ENCODE data around the gene KCNF1. TPM values are rescaled to one million over a fixed set of nuclear protein-coding genes. Genes with fewer than 3 reads are reported as not detected.

KCNF1 gene
- 1.3 and 6.8 TPM in 2 replicates for total RNA-seq (2014; rRNA removed; shearing (Covaris generic); ENCODE audit: low replicate concordance)

GRCh38 chr2:10911291-10912075 lies at the start of gene KCNF1:
KCNF1 (plus strand) TSS chr2:10911934; CDS start chr2:10912427, 493 bp downstream.
- DNase-seq = peak; percentile 81
- Histone ChIP-seq H3K27me3 (no peaks in the 10 kb centered on the region), H3K4me3 (peak within 1 kb of the TSS; percentile 42), H3K36me3 (no peaks in the 10 kb centered on the region), H3K9me3 (no peaks in the 10 kb centered on the region)

GRCh38 chr2:10862330-10862729 lies 49.4 kb upstream of the KCNF1 start:
- Histone ChIP-seq H3K27me3 (no peaks in the 10 kb centered on the region), H3K4me3 (no peak overlapping the region), H3K9me3 (no peaks in the 10 kb centered on the region), H3K36me3 (no peaks in the 10 kb centered on the region)
- no peak for DNase-seq

- H3K36me3 ChIP-seq = no peaks in the 10 kb centered on the region
- H3K27me3 ChIP-seq = no peaks in the 10 kb centered on the region
These were observed 48.7 kb upstream of the KCNF1 start for GRCh38 chr2:10863047-10863446.

DNA sequence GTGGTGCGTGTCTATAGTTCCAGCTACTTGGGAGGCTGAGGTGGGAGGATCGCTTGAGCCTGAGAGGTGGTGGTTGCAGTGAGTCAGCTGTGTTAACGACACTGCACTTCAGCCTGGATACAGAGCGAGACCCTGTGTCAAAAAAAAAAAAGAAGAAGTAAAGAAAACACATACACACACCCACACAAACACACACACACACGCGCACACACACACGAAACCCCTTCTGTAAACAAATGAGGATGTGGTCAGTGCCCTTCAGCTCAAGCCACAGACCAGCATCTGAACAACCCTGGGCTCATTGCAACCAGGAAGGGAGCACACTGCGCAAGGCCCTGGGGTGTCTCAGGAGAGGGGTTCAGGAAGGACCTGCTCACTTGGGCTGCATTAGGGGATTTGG lies 47.9 kb upstream of the KCNF1 start:
- no peak for DNase-seq
- H3K4me3 ChIP-seq = no peak overlapping the region
- no peaks in the 10 kb centered on the region for H3K27me3 ChIP-seq
- H3K9me3 ChIP-seq = no peaks in the 10 kb centered on the region
- H3K36me3 ChIP-seq = no peaks in the 10 kb centered on the region

More at GRCh38 chr2:10863047-10863446, 48.7 kb upstream of the KCNF1 start:
- DNase-seq = no peak
- Histone ChIP-seq H3K9me3 (no peaks in the 10 kb centered on the region), H3K4me3 (no peak overlapping the region)

- H3K4me3 ChIP-seq = no peak overlapping the region
- DNase-seq = no peak
- no peaks in the 10 kb centered on the region for H3K27me3 ChIP-seq
- no peaks in the 10 kb centered on the region for H3K36me3 ChIP-seq
- H3K9me3 ChIP-seq = no peaks in the 10 kb centered on the region
These were observed 47.5 kb upstream of the KCNF1 start for GRCh38 chr2:10864251-10864650.

DNA sequence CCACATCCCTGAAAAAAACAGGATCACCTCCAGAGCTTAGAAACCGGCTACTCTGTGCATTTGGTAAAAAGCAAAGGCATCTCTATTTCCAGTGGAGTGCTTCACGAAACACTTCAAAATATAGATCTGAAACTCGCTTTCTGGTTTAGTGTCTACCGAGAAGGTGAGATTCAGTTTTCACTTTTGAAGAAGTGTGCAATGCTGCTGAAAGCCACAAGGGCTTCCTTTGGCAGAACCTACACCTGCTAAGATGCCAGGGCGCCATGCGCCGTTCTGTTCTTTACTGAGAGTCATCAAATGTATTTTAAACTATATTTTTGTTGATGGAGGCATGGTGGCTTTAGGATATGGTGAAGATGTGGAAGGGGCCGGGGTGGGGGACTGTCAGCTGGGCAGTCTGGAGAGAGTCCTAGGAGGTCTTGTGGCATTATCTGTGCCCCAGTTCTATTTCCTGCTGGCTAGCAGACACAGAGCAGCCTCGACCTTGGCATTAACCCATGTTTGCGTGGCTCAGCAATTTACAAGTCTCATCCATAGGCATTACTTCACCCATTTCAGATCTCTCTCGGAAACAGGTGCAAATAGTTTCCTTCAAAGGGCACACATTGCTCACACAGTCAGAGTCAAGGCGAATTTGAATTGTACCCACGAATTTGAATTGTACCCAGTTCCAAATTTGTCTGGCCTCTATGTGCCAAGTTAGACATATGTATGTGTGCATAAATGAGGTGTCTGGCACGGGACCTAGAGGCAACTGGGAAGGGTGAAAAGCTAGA lies 46.7 kb upstream of the KCNF1 start:
- H3K36me3 ChIP-seq = no peaks in the 10 kb centered on the region
- H3K27me3 ChIP-seq = no peaks in the 10 kb centered on the region
- peak; percentile 65 for DNase-seq
- no peaks in the 10 kb centered on the region for H3K9me3 ChIP-seq
- no peak overlapping the region for H3K4me3 ChIP-seq

DNA sequence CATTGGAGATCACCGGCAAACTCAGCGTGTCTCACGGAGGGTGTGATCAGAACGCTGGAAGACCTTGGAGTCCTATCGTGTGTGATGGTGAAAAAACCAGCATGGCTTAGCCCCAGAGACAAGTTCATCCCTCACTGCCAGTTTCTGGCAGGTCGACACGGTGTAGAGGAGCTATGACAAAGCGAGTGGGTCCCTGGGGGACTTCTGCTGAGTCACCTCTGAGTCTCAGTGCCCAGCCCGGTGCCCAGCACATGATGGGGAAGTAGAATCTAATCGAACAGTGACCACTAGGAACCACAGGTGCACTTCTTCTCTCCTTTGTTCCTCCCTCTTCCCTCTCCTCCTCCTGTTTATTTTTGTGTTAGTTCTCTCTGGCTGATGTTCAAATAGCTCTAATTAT lies 45.9 kb upstream of the KCNF1 start:
- DNase-seq = no peak

DNA sequence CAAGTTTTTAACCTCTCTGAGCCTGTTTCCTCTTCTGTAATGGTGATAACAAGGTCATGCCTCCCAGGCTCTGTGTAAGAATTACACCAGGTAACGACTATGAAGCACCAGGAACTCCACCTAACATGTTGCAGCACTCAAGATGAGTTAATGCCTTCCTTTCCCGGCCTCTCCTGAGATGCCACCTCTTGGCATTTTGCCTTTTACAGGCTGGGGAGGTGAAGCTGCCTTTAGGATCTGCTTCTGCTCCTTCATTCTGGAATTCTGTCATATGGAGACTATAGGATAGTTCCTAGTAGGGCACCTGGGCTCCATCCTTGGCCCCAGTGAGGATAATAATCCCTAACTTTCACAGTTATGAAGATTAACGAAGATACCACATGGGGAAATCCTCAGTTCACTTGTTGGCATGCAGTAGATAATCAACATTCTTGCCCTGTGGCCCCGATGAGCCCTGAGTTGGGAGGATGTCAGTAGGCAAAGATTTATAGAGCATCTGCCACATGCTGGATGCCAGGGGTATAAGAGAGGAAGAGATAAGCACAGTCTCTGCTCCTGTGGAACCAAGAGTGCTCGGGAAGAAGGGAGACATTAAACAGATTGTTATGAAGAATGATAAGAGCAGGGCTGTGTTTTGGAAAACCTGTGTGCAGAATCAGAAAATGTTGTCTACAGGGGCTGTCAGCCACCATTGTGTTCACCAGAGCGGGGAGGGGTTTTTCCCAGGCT lies 43.9 kb upstream of the KCNF1 start:
- Histone ChIP-seq H3K27me3 (no peaks in the 10 kb centered on the region), H3K4me3 (no peak overlapping the region), H3K36me3 (no peaks in the 10 kb centered on the region), H3K9me3 (peaks cover 13% of the 10 kb centered on the region)
- no peak for DNase-seq

More for the DNA sequence above, 45.9 kb upstream of the KCNF1 start:
- Histone ChIP-seq H3K9me3 (peaks cover under 1% of the 10 kb centered on the region; the same call in 1 of the 2 replicates), H3K4me3 (no peak overlapping the region), H3K36me3 (no peaks in the 10 kb centered on the region), H3K27me3 (no peaks in the 10 kb centered on the region)

- DNase-seq = peak; percentile 98
- H3K27me3 ChIP-seq = no peaks in the 10 kb centered on the region
- no peaks in the 10 kb centered on the region for H3K36me3 ChIP-seq
- peaks cover 13% of the 10 kb centered on the region for H3K9me3 ChIP-seq
- no peak overlapping the region for H3K4me3 ChIP-seq
These were observed 43.0 kb upstream of the KCNF1 start for GRCh38 chr2:10868465-10869314.

DNA sequence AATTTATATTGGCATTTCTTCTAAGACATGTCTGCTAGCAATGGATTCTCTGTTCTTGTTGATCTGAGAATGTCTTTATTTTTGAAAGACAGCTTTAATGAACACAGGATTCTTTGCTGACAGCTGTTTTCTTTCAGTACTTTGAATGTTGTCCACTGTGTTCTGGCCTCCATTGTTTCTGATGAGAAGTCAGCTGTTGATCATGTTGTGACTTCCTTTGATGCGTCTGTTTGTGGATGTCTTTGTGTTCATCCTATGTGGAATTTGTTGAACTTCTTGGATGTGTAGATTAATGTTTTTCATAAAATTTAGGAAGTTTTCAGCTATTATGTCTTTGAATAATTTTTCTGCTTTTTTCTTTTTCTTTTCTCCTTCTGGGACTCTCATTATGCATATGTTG lies 39.8 kb upstream of the KCNF1 start:
- H3K9me3 ChIP-seq = peaks cover 13% of the 10 kb centered on the region
- H3K36me3 ChIP-seq = no peaks in the 10 kb centered on the region
- no peak for DNase-seq
- no peaks in the 10 kb centered on the region for H3K27me3 ChIP-seq
- no peak overlapping the region for H3K4me3 ChIP-seq

DNA sequence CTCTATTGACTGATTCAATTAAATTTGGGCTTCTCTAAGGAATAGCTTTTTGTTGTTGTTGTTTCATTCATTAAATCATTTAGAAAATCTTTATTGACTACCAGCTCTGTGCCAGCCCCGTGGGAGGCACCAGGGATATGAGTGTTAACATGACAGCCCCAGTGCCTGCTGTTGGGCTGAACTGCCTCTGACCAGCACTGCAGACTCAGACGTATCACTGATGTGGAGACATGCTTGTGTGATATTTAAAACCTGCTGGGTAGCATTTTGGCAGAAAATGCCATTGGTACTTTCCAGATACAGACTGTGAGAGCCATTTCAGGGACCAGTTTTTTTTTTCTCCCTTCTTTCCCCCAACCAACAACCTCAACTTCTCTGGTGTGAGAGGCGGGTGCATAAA lies 38.6 kb upstream of the KCNF1 start:
- Histone ChIP-seq H3K36me3 (no peaks in the 10 kb centered on the region), H3K4me3 (no peak overlapping the region), H3K9me3 (peaks cover 13% of the 10 kb centered on the region), H3K27me3 (no peaks in the 10 kb centered on the region)
- DNase-seq = peak; percentile 33

GRCh38 chr2:10873790-10874437 lies 37.8 kb upstream of the KCNF1 start:
- H3K9me3 ChIP-seq = peaks cover 13% of the 10 kb centered on the region
- DNase-seq = no peak
- no peak overlapping the region for H3K4me3 ChIP-seq

DNA sequence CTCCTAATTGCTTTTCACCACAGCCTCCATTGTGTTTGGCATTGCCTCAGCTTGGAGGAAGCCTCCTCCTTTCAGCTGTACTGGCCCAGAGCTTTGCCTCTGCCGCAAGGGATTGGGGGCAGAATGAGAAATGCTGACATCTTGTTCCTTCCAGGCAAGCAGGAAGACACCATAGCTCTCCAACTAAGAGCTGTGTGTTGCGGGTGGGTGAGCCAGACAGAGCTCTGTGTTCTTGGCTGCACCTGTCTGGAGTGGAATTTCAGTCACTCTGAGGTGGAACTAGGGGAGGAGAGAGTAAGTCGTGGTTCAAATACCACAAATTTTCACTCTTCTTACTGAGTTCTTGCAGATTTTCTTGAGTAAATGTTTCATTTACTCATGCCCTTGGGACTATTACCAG lies 36.6 kb upstream of the KCNF1 start:
- Histone ChIP-seq H3K4me3 (no peak overlapping the region), H3K9me3 (peaks cover 13% of the 10 kb centered on the region), H3K36me3 (no peaks in the 10 kb centered on the region), H3K27me3 (no peaks in the 10 kb centered on the region)
- no peak for DNase-seq

More at GRCh38 chr2:10873790-10874437, 37.8 kb upstream of the KCNF1 start:
- H3K27me3 ChIP-seq = no peaks in the 10 kb centered on the region
- H3K36me3 ChIP-seq = no peaks in the 10 kb centered on the region

- DNase-seq = no peak
- H3K4me3 ChIP-seq = no peak overlapping the region
- H3K27me3 ChIP-seq = no peaks in the 10 kb centered on the region
- peaks cover 8% of the 10 kb centered on the region for H3K9me3 ChIP-seq
- no peaks in the 10 kb centered on the region for H3K36me3 ChIP-seq
These were observed 35.3 kb upstream of the KCNF1 start for GRCh38 chr2:10876394-10876793.

- H3K4me3 ChIP-seq = no peak overlapping the region
- no peaks in the 10 kb centered on the region for H3K27me3 ChIP-seq
- peaks cover 6% of the 10 kb centered on the region for H3K9me3 ChIP-seq
- no peaks in the 10 kb centered on the region for H3K36me3 ChIP-seq
- DNase-seq = no peak
These were observed 34.8 kb upstream of the KCNF1 start for GRCh38 chr2:10876963-10877362.

DNA sequence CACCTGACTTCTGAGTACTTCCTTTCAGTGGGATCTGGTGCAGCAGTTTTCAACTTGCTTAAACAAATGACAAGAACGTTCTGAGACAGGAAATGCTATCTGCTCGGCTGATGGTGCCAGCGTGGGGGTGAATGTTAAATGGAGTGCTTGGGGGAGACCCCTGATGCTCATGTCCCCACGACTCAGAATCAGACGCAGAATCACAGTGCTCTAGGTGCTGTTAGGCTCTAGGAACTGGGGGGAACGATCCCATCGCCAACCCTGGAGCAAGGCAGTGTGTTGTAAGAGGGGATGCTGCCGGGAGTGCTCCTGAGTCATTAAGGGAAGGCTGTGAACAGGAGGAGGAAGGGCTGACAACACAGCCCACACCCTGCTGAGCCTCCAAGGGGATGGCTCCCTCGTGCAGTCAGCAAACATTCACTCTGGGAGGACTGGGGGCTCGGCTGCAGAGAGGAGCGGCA lies 34.1 kb upstream of the KCNF1 start:
- no peak for DNase-seq
- no peak overlapping the region for H3K4me3 ChIP-seq
- H3K27me3 ChIP-seq = no peaks in the 10 kb centered on the region
- H3K9me3 ChIP-seq = no peaks in the 10 kb centered on the region
- H3K36me3 ChIP-seq = no peaks in the 10 kb centered on the region

All from MG63 (cell line).